WTC11 (cell line): Measurements from ENCODE around the gene ATP8B4. TPM values are rescaled to one million over a fixed set of nuclear protein-coding genes. Genes with fewer than 3 reads are reported as not detected.

Source experiments
- ATAC-seq: fragments of 200-7000 bp; cut with Tn5 transposase; 2 replicates; pipeline ENCODE4 v1.10.0; 2021; ENCODE audit warnings: mild to moderate bottlenecking, moderate library complexity
- CTCF ChIA-PET: fragments of 300-600 bp; sonication (Branson Sonifier 250); formaldehyde crosslinking; loops from one replicate; lab custom pipeline; 2021; ENCODE audit warnings: antibody characterized with exemption; lab: Charles Lee
- POLR2A ChIA-PET: fragments of 350-600 bp; sonication (Branson Sonifier 250); formaldehyde crosslinking; loops from one replicate; lab custom pipeline; 2021; ENCODE audit warnings: antibody characterized with exemption; lab: Charles Lee
- DNase-seq: peaks from one replicate; pipeline ENCODE4 v3.0.0; 2021; ENCODE audit warnings: low spot score
- H3K27ac Mint-ChIP-seq: 2 replicates; pipeline ENCODE4 v1.8.0; 2021; ENCODE audit warnings: mixed read lengths
- H3K27me3 Mint-ChIP-seq: 2 replicates; pipeline ENCODE4 v1.8.0; 2021; ENCODE audit warnings: low read depth, mild to moderate bottlenecking, moderate library complexity, mixed read lengths
- H3K36me3 Mint-ChIP-seq: 2 replicates; pipeline ENCODE4 v1.8.0; 2021; ENCODE audit warnings: mixed read lengths
- H3K4me1 Mint-ChIP-seq: 2 replicates; pipeline ENCODE4 v1.8.0; 2022; ENCODE audit warnings: mixed read lengths
- H3K4me3 Mint-ChIP-seq: 2 replicates; pipeline ENCODE4 v1.8.0; 2021; ENCODE audit warnings: mild to moderate bottlenecking, moderate library complexity, mixed read lengths
- H3K9me3 Mint-ChIP-seq: 2 replicates; pipeline ENCODE4 v1.8.0; 2021; ENCODE audit warnings: mixed read lengths
- ATF2 ChIP-seq: sonication (generic); formaldehyde crosslinking; IDR thresholded peaks from 2 replicates; pipeline ENCODE4 v1.8.1; 2022; ENCODE audit warnings: low read depth, missing genetic modification reagents, borderline replicate concordance
- ATF3 ChIP-seq: sonication (generic); formaldehyde crosslinking; conservative IDR thresholded peaks from 2 replicates; pipeline ENCODE4 v1.8.1; 2022; ENCODE audit warnings: mild to moderate bottlenecking, missing genetic modification reagents
- CDX4 ChIP-seq: fragments of 250-450 bp; sonication (Bioruptor Pico); IDR thresholded peaks from 2 replicates; pipeline ENCODE4 v1.9.0; 2021; ENCODE audit warnings: moderate library complexity, mild to moderate bottlenecking, inconsistent platforms, borderline replicate concordance
- CTCF ChIP-seq: fragments of 200-600 bp; IDR thresholded peaks from 2 replicates; pipeline ENCODE4 v1.8.0; 2022; ENCODE audit warnings: antibody characterized with exemption
- E2F4 ChIP-seq: sonication (generic); formaldehyde crosslinking; IDR thresholded peaks from 2 replicates; pipeline ENCODE4 v1.8.1; 2022; ENCODE audit warnings: low read depth, mild to moderate bottlenecking, moderate library complexity, missing genetic modification reagents, borderline replicate concordance
- EMX1 ChIP-seq: fragments of 250-450 bp; sonication (Bioruptor Pico); IDR thresholded peaks from 2 replicates; pipeline ENCODE4 v1.8.0; 2021; ENCODE audit warnings: mild to moderate bottlenecking
- PRRX2 ChIP-seq: fragments of 250-450 bp; sonication (Bioruptor Pico); IDR thresholded peaks from 2 replicates; pipeline ENCODE4 v1.8.0; 2021; ENCODE audit warnings: mild to moderate bottlenecking
- RORB ChIP-seq: fragments of 250-450 bp; sonication (Bioruptor Pico); IDR thresholded peaks from 2 replicates; pipeline ENCODE4 v1.9.0; 2021; ENCODE audit warnings: mild to moderate bottlenecking
- SOX15 ChIP-seq: fragments of 250-450 bp; sonication (Bioruptor Pico); IDR thresholded peaks from 2 replicates; pipeline ENCODE4 v1.9.0; 2021; ENCODE audit warnings: mild to moderate bottlenecking
- SP1 ChIP-seq: sonication (generic); formaldehyde crosslinking; conservative IDR thresholded peaks from 2 replicates; pipeline ENCODE4 v1.8.1; 2022; ENCODE audit warnings: missing genetic modification reagents
- TCF7 ChIP-seq: sonication (generic); formaldehyde crosslinking; IDR thresholded peaks from 2 replicates; pipeline ENCODE4 v1.8.0; 2022; ENCODE audit warnings: mild to moderate bottlenecking, low read depth, missing genetic modification reagents, moderate library complexity
- ZBTB21 ChIP-seq: sonication (generic); formaldehyde crosslinking; IDR thresholded peaks from 2 replicates; pipeline ENCODE4 v1.8.1; 2023; ENCODE audit warnings: mild to moderate bottlenecking, missing genetic modification reagents, borderline replicate concordance
- ZBTB43 ChIP-seq: sonication (generic); formaldehyde crosslinking; IDR thresholded peaks from 2 replicates; pipeline ENCODE4 v1.8.1; 2023; ENCODE audit warnings: mild to moderate bottlenecking, missing genetic modification reagents
- ZMAT4 ChIP-seq: fragments of 250-450 bp; sonication (Bioruptor Pico); IDR thresholded peaks from 2 replicates; pipeline ENCODE4 v1.9.0; 2021; ENCODE audit warnings: mild to moderate bottlenecking
- ZNF281 ChIP-seq: sonication (generic); formaldehyde crosslinking; IDR thresholded peaks from 2 replicates; pipeline ENCODE4 v1.8.0; 2023; ENCODE audit warnings: mild to moderate bottlenecking, missing genetic modification reagents
- ZNF532 ChIP-seq: fragments of 250-450 bp; sonication (Bioruptor Pico); IDR thresholded peaks from 2 replicates; pipeline ENCODE4 v1.9.0; 2021; ENCODE audit warnings: mild to moderate bottlenecking, borderline replicate concordance
- total RNA-seq: library from RNA; stranded (reverse); gene quantifications from 3 replicates; pipeline ENCODE4 v1.2.3, GENCODE V29; 2021

The ATP8B4 gene
- total RNA-seq, 1 experiment from 2014 or later: 0.37 TPM

GRCh38 chr15:49875392-49875791 lies 243.6 kb downstream of the ATP8B4 start:
- H3K27ac Mint-ChIP-seq: no peak overlapping the region
- CTCF ChIA-PET: interaction anchor here (0.6 to 3.9 kb wide), 18 partner anchors 10 to 640 kb away, joined by 3 to 114 read pairs (median 5); no protein-coding TSS in a partner anchor
- DNase-seq (no peak), ATAC-seq (peak; percentile 27; the same call in 1 of the 2 replicates)
- H3K4me3 Mint-ChIP-seq: no peak overlapping the region
- no peaks in the 10 kb centered on the region for H3K27me3 Mint-ChIP-seq
- H3K9me3 Mint-ChIP-seq: no peaks in the 10 kb centered on the region
- TF ChIP-seq CTCF (peak; percentile 44), ZNF532 (no peak)
- no peaks in the 10 kb centered on the region for H3K36me3 Mint-ChIP-seq
- H3K4me1 Mint-ChIP-seq: peaks cover 12% of the 10 kb centered on the region
- POLR2A ChIA-PET: no interaction called here

- no peak overlapping the region for H3K27ac Mint-ChIP-seq
- no peak overlapping the region for H3K4me3 Mint-ChIP-seq
- peaks cover 3% of the 10 kb centered on the region; the same call in 1 of the 2 replicates for H3K36me3 Mint-ChIP-seq
- CTCF ChIA-PET: interaction anchor here (1.4 kb wide), 1 partner anchor 133 kb away, joined by 5 read pairs; no protein-coding TSS in a partner anchor
- peaks cover 7% of the 10 kb centered on the region for H3K9me3 Mint-ChIP-seq
- no peak for TF ChIP-seq SOX15 (CRISPR knock-in tag)
- TF ChIP-seq ATF2 (CRISPR knock-in tag): no peak
- TF ChIP-seq ZNF281 (CRISPR knock-in tag): no peak
- no peak for TF ChIP-seq PRRX2 (CRISPR knock-in tag)
- no peak for TF ChIP-seq TCF7 (CRISPR knock-in tag)
- TF ChIP-seq EMX1: no peak
- TF ChIP-seq E2F4 (CRISPR knock-in tag): no peak
- TF ChIP-seq SP1: no peak
- no peak for TF ChIP-seq CDX4 (CRISPR knock-in tag)
- TF ChIP-seq ZBTB21: no peak
- TF ChIP-seq ATF3 (CRISPR knock-in tag): no peak
- TF ChIP-seq ZBTB43 (CRISPR knock-in tag): no peak
- TF ChIP-seq ZMAT4: no peak
- TF ChIP-seq RORB: no peak
- TF ChIP-seq, all 79 proteins: peak for 0
- ATAC-seq: no peak
- no peak for DNase-seq
- H3K4me1 Mint-ChIP-seq: no peaks in the 10 kb centered on the region
- H3K27me3 Mint-ChIP-seq: no peaks in the 10 kb centered on the region
- POLR2A ChIA-PET: no interaction called here
Observed at GRCh38 chr15:49870472-49870871, 248.6 kb downstream of the ATP8B4 start.
